Gastroesophageal sphincter (tissue), 4 donors: ENCODE results near the gene SGSH. TPM values are rescaled to one million over a fixed set of nuclear protein-coding genes. Genes with fewer than 3 reads are reported as not detected.
A peak's percentile ranks its signal among the peaks of the same experiment; 100 is the strongest.

Experiments used
- ATAC-seq: fragments of 150-250 bp; one replicate; pipeline ENCODE4 v1.9.1; 2016; ENCODE audit warnings: mild to moderate bottlenecking, moderate library complexity
- H3K27ac ChIP-seq, 4 donors: fragments of 200-600 bp; sonication (generic) in 3 of 4; 1 replicate in 3 of 4; 2 replicates in 1 of 4; pipeline ENCODE4 v1.5.1; 2016 to 2019
- H3K27me3 ChIP-seq: fragments of 200-600 bp; sonication (generic); one replicate; pipeline ENCODE4 v1.5.1; 2019
- H3K36me3 ChIP-seq, 2 donors: fragments of 200-600 bp; sonication (generic); one replicate each; pipeline ENCODE4 v1.5.1; 2019; ENCODE audit warnings: control low read depth in 1 of 2
- H3K4me1 ChIP-seq, 3 donors: fragments of 200-600 bp; sonication (generic); 1 replicate in 2 of 3; 2 replicates in 1 of 3; pipeline ENCODE4 v1.5.1; 2016 to 2019; ENCODE audit warnings: control low read depth in 2 of 3
- H3K4me3 ChIP-seq, 2 donors: fragments of 200-600 bp; sonication (generic); one replicate each; pipeline ENCODE4 v1.5.1; 2019; ENCODE audit warnings: mild to moderate bottlenecking in 1 of 2, moderate library complexity in 1 of 2
- H3K9me3 ChIP-seq, 3 donors: fragments of 200-600 bp; sonication (generic); one replicate each; pipeline ENCODE4 v1.5.1; 2017 to 2019; ENCODE audit warnings: control low read depth in 2 of 3
- EP300 ChIP-seq: sonication (generic); formaldehyde crosslinking; IDR thresholded peaks from one replicate; pipeline ENCODE4 v1.6.1; 2017; ENCODE audit warnings: antibody characterized with exemption, mild to moderate bottlenecking
- POLR2A ChIP-seq, 2 donors: fragments of 450-650 bp; IDR thresholded peaks; one replicate each; pipeline ENCODE4 v1.6.1; 2017; ENCODE audit warnings: antibody characterized with exemption in 2 of 2, mild to moderate bottlenecking in 2 of 2, moderate library complexity in 1 of 2
- POLR2AphosphoS5 ChIP-seq: sonication (generic); formaldehyde crosslinking; IDR thresholded peaks from one replicate; pipeline ENCODE4 v1.6.1; 2017; ENCODE audit warnings: antibody characterized with exemption
- WGBS, 2 donors: methylation state at CpG; one replicate each; pipeline ENCODE4 v1.1.5; 2018; ENCODE audit warnings: low coverage in 1 of 2; 5-methylcytosine and 5-hydroxymethylcytosine counted together
- total RNA-seq, 4 donors: library from RNA; depleted of rRNA; stranded (reverse); fragments of >200 nt; gene quantifications; one replicate each; pipeline ENCODE4 v1.1.0, GENCODE V29; 2016
- TF ChIP-seq, protein P1 (sequence below), 4 experiments: fragments of 200-600 bp in 2 of 4; fragments of 450-650 bp in 2 of 4; sonication (generic) in 1 of 4; IDR thresholded peaks; one replicate each; pipeline ENCODE4 v1.5.1; 2017 to 2019; ENCODE audit warnings: antibody characterized with exemption in 4 of 4, mild to moderate bottlenecking in 2 of 4, moderate library complexity in 2 of 4

Gene SGSH
- total RNA-seq, 4 donors from 2014 or later = 16.8 to 39.2 (median 18.2) TPM

DNA sequence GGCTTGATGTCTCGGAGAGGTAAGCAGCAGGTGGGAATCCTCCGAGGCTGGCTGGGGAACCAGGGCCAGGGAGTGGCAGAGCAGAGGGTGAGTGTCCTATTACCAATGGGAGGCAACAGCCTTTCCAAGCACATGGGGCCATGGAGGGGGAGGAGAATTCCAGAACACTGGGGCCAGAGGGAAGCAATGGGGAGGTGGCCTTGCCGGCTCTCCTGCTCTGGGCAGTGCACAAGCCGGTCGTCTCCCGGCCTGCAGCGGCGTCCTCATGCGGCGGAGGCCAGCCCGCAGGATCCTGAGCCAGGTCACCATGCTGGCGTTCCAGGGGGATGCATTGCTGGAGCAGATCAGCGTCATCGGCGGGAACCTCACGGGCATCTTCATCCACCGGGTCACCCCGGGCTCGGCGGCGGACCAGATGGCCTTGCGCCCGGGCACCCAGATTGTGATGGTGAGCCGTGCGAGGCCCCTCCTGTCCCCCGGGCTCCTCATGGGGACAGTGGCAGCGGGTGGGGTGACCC is 21.9 kb downstream of the SGSH start:
- Histone ChIP-seq H3K9me3 (no peaks in the 10 kb centered on the region), H3K27ac (no peak overlapping the region), H3K4me1 (no peaks in the 10 kb centered on the region), H3K4me3 (no peak overlapping the region), H3K36me3 (no peaks in the 10 kb centered on the region), H3K27me3 (peaks cover 47% of the 10 kb centered on the region)
- 20 to 100% methylated on average over 1 of the region's 27 CpGs for WGBS, 2 donors
- TF ChIP-seq POLR2A (IDR thresholded peaks at IDR 0.05) (no peak), POLR2AphosphoS5 (no peak), EP300 (no peak)
- TF ChIP-seq, protein P1, sequence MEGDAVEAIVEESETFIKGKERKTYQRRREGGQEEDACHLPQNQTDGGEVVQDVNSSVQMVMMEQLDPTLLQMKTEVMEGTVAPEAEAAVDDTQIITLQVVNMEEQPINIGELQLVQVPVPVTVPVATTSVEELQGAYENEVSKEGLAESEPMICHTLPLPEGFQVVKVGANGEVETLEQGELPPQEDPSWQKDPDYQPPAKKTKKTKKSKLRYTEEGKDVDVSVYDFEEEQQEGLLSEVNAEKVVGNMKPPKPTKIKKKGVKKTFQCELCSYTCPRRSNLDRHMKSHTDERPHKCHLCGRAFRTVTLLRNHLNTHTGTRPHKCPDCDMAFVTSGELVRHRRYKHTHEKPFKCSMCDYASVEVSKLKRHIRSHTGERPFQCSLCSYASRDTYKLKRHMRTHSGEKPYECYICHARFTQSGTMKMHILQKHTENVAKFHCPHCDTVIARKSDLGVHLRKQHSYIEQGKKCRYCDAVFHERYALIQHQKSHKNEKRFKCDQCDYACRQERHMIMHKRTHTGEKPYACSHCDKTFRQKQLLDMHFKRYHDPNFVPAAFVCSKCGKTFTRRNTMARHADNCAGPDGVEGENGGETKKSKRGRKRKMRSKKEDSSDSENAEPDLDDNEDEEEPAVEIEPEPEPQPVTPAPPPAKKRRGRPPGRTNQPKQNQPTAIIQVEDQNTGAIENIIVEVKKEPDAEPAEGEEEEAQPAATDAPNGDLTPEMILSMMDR (IDR thresholded peaks at IDR 0.05) = no peak
- ATAC-seq = no peak

DNA sequence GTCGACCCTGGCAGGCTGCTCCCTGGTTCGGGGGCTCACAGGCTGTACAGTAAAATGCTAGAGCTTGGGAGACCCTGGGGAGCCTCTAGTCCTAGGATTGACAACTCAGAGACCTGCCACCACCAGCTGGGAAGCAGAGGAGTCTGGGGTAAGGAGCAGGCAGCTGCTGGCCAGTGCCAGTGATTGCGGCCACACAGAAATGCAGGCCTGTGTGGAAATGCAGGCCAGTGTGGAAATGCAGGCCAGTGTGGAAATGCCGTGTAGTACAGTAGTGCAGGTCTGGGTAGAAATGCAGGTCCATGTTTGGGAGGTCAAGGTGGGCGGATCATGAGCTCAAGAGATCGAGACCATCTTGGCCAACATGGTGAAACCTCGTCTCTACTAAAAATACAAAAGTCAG is 23.5 kb downstream of the SGSH start:
- Histone ChIP-seq H3K27ac (no peak overlapping the region), H3K9me3 (no peaks in the 10 kb centered on the region), H3K4me1 (peaks cover 0 to 6% (median 0%) of the 10 kb centered on the region in 3 donors), H3K36me3 (no peaks in the 10 kb centered on the region), H3K4me3 (no peak overlapping the region), H3K27me3 (peaks cover 49% of the 10 kb centered on the region)
- TF ChIP-seq EP300 (no peak), POLR2AphosphoS5 (no peak), POLR2A (IDR thresholded peaks at IDR 0.05) (no peak)
- TF ChIP-seq, protein P1 (IDR thresholded peaks at IDR 0.05) = no peak
- WGBS, 2 donors = 83 to 89% methylated on average over 1 to 6 of the region's 7 CpGs
- ATAC-seq = no peak

DNA sequence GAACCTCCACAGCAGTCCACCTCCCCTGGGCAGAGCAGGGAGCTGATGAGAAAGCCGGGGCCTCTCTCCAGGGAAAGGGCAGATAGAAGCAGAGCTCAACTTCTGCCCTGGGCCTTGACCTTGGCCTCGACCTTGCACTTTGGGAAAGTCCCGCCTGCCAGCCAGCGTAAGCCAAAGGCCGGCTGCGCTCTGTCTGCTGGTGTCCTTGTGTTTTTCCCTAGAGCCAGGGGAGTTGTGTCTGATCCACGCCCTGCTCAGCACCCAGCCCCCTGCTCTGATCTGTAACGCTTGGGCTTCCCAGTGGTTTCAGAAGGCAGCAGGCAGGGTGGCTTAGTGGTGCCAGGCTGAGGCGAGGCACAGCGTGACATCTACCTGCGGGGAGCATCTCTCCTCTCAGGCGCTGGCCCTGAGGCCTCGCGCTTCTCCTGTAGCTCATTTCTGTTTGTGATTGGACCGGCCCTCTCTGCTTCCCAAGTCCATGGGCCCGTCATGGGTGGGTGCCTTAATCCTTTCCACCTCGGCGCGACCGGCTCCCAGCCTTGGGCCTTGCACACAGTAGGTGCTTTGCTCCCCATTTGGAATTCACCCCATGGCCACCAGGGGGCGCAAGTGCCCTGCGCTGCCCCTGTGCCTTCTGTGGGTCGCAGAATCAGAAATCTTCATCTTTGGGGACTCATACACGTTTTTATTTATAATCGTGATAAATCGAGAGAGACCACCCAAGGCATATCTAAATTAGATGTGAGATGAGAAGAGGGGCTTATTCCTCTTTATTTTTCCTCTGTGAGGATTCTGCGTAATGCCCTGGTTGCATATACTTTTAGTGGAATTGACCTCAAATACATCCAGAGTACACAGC is 24.2 kb downstream of the SGSH start:
- ATAC-seq = no peak
- Histone ChIP-seq H3K4me3 (no peak overlapping the region), H3K9me3 (no peaks in the 10 kb centered on the region), H3K27me3 (peaks cover 56% of the 10 kb centered on the region), H3K4me1 (peaks cover 0 to 13% (median 0%) of the 10 kb centered on the region in 3 donors), H3K27ac (no peak overlapping the region), H3K36me3 (no peaks in the 10 kb centered on the region)
- WGBS, 2 donors = 47 to 52% methylated on average over 13 to 14 of the region's 27 CpGs
- TF ChIP-seq POLR2AphosphoS5 = no peak
- TF ChIP-seq POLR2A (IDR thresholded peaks at IDR 0.05) = no peak
- TF ChIP-seq EP300 = no peak
- TF ChIP-seq, protein P1 (IDR thresholded peaks at IDR 0.05) = peak in 3 of 4 experiments; percentile 65 to 84 (median 74)

DNA sequence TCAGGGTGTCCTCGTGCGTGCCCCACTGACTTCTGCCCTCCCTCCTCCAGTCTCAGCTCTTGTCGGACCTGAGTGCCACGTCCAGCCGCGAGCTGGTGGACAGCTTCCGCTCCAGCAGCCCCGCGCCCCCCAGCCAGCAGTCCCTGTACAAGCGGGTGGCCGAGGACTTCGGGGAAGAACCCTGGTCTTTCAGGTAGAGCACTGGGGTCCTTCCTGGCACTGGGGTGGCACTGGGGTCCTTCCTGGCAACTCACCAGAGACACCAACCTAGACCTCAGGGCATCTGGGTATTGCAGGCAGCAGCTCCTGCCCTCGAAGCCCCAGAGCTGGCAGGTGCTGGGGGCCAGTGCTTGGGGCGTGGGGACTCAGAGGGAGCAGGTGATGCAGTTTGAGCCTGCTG is 25.0 kb downstream of the SGSH start:
- H3K9me3 ChIP-seq = no peaks in the 10 kb centered on the region
- H3K36me3 ChIP-seq = no peaks in the 10 kb centered on the region
- WGBS, 2 donors = 60 to 67% methylated on average over 1 to 3 of the region's 14 CpGs
- no peak overlapping the region for H3K4me3 ChIP-seq
- H3K4me1 ChIP-seq = peaks cover 0 to 13% (median 0%) of the 10 kb centered on the region in 3 donors
- H3K27me3 ChIP-seq = peaks cover 61% of the 10 kb centered on the region
- no peak for ATAC-seq
- H3K27ac ChIP-seq = no peak overlapping the region
- TF ChIP-seq, protein P1 (IDR thresholded peaks at IDR 0.05) = no peak
- TF ChIP-seq POLR2AphosphoS5 = no peak
- no peak for TF ChIP-seq EP300
- no peak for TF ChIP-seq POLR2A (IDR thresholded peaks at IDR 0.05)
